HCT116 (cell line): ENCODE data around the gene MBOAT1. TPM values are rescaled to one million over a fixed set of nuclear protein-coding genes. Genes with fewer than 3 reads are reported as not detected.
"Not testable (repeated sequence)": the region's sequence is repeated elsewhere in the genome, so short reads cannot be mapped to it uniquely, and the experiment has no call there.

Source experiments
- ATAC-seq: fragments of 200-7000 bp; cut with Tn5 transposase; 2 replicates; pipeline ENCODE4 v1.9.1; 2020; ENCODE audit warnings: mild to moderate bottlenecking, moderate library complexity
- BruUV-seq: library from RNA; stranded (reverse); fragments of 400-500 nt; replicated peaks from 2 replicates; lab custom pipeline; 2021; lab: Mats Ljungman, UMichigan
- CTCF ChIA-PET: fragments of 300-600 bp; sonication (Branson Sonifier 250); formaldehyde crosslinking; loops from one replicate; lab custom pipeline; 2021; ENCODE audit warnings: antibody characterized with exemption; lab: Charles Lee
- POLR2A ChIA-PET: fragments of 300-600, 350-600 bp; sonication (Branson Sonifier 250); formaldehyde crosslinking; loops from one replicate; lab custom pipeline; 2021; ENCODE audit warnings: antibody characterized with exemption; lab: Charles Lee
- RAD21 ChIA-PET, 2 experiments: fragments of 300-600 bp; sonication (Branson Sonifier 250); formaldehyde crosslinking; loops; one replicate each; lab custom pipeline; 2023; ENCODE audit warnings: low total read pairs in 2 of 2; ENCODE audit not compliant: uncharacterized antibody in 2 of 2, unreplicated experiment in 2 of 2, low non-redundant PET in 1 of 2; lab: Charles Lee
- DNase-seq: peaks from one replicate; pipeline ENCODE4 v3.0.0-alpha.2; 2010; ENCODE audit warnings: low read depth, low spot score
- H2AFZ ChIP-seq: fragments of 200-600 bp; shearing (Covaris generic), sonication (generic); 2 replicates; pipeline ENCODE4 v1.6.1; 2017; ENCODE audit warnings: low read depth, mixed run types, mixed read lengths, antibody characterized with exemption, low read length; ENCODE audit not compliant: poor library complexity, severe bottlenecking
- H3K27ac ChIP-seq: 2 replicates; pipeline ENCODE4 v1.5.1; 2012; ENCODE audit warnings: low read depth, low read length
- H3K27me3 ChIP-seq: fragments of 200-600 bp; sonication (generic); 2 replicates; pipeline ENCODE4 v1.6.1; 2016; ENCODE audit warnings: mixed run types, low read length, mixed read lengths; ENCODE audit not compliant: insufficient read depth
- H3K36me3 ChIP-seq, 2 experiments: fragments of 200-500 bp in 1 of 2; fragments of 200-600 bp in 1 of 2; sonication (Bioruptor generic) in 1 of 2; sonication (generic) in 1 of 2; 2 replicates each; pipeline versions ENCODE4 v1.5.1 to v1.6.1; 2014 to 2016; ENCODE audit warnings: low read length in 2 of 2, inconsistent platforms in 1 of 2, mixed read lengths in 1 of 2, mixed run types in 1 of 2; ENCODE audit not compliant: insufficient read depth in 2 of 2, control insufficient read depth in 1 of 2
- H3K4me1 ChIP-seq, 2 experiments: fragments of 200-600 bp in 1 of 2; sonication (generic) in 1 of 2; 2 replicates each; pipeline versions ENCODE4 v1.5.1 to v1.6.1; 2012 to 2017; ENCODE audit warnings: low read length in 2 of 2, inconsistent platforms in 1 of 2, mild to moderate bottlenecking in 1 of 2, mixed read lengths in 1 of 2, mixed run types in 1 of 2, moderate library complexity in 1 of 2; ENCODE audit not compliant: insufficient read depth in 2 of 2, control insufficient read depth in 1 of 2
- H3K4me2 ChIP-seq: fragments of 200-600 bp; sonication (generic); 2 replicates; pipeline ENCODE4 v1.6.1; 2017; ENCODE audit warnings: mixed run types, low read length, mixed read lengths
- H3K4me3 ChIP-seq, 2 experiments: fragments of 200-600 bp in 1 of 2; sonication (generic) in 1 of 2; replicated peaks in 1 of 2; 2 replicates each; pipeline ENCODE4 v1.5.1; 2011 to 2016; ENCODE audit warnings: low read length in 2 of 2, control low read depth in 1 of 2, low read depth in 1 of 2, mild to moderate bottlenecking in 1 of 2, mixed read lengths in 1 of 2, mixed run types in 1 of 2
- H3K79me2 ChIP-seq: fragments of 200-600 bp; sonication (generic); 2 replicates; pipeline ENCODE4 v1.6.1; 2017; ENCODE audit warnings: mild to moderate bottlenecking, mixed run types, low read length, moderate library complexity, mixed read lengths; ENCODE audit not compliant: insufficient read depth
- H3K9ac ChIP-seq: fragments of 200-600 bp; sonication (generic); 2 replicates; pipeline ENCODE4 v1.6.1; 2016; ENCODE audit warnings: low read length, mixed read lengths
- H3K9me2 ChIP-seq: fragments of 200-600 bp; sonication (generic), shearing (Covaris generic); 2 replicates; pipeline ENCODE4 v1.6.1; 2017; ENCODE audit warnings: mixed run types, mild to moderate bottlenecking, moderate library complexity; ENCODE audit not compliant: insufficient read depth
- H3K9me3 ChIP-seq, 2 experiments: fragments of 200-500 bp in 1 of 2; fragments of 200-600 bp in 1 of 2; sonication (Bioruptor generic) in 1 of 2; sonication (generic) in 1 of 2; 2 replicates each; pipeline ENCODE4 v1.6.1; 2014 to 2017; ENCODE audit warnings: low read length in 2 of 2, mixed read lengths in 2 of 2, inconsistent platforms in 1 of 2, low read depth in 1 of 2, mild to moderate bottlenecking in 1 of 2, mixed run types in 1 of 2, moderate library complexity in 1 of 2; ENCODE audit not compliant: control insufficient read depth in 1 of 2, insufficient read depth in 1 of 2
- H4K20me1 ChIP-seq: fragments of 200-600 bp; sonication (generic), shearing (Covaris generic); 2 replicates; pipeline ENCODE4 v1.6.1; 2017; ENCODE audit warnings: mixed run types, mild to moderate bottlenecking, moderate library complexity; ENCODE audit not compliant: insufficient read depth
- ELF1 ChIP-seq: IDR thresholded peaks from 2 replicates; pipeline ENCODE4 v1.6.1; 2012; ENCODE audit warnings: low read depth, borderline replicate concordance
- EZH2 ChIP-seq: fragments of 200-600 bp; sonication (generic); IDR thresholded peaks from 2 replicates; pipeline ENCODE4 v1.6.1; 2017; ENCODE audit warnings: antibody characterized with exemption, mixed run types
- EZH2phosphoT487 ChIP-seq: fragments of 200-600 bp; IDR thresholded peaks from 2 replicates; pipeline ENCODE4 v1.6.1; 2018; ENCODE audit warnings: antibody characterized with exemption, borderline replicate concordance
- FOSL1 ChIP-seq: IDR thresholded peaks from 2 replicates; pipeline ENCODE4 v1.6.1; 2012; ENCODE audit warnings: low read depth
- JUND ChIP-seq: IDR thresholded peaks from 2 replicates; pipeline ENCODE4 v1.6.1; 2012
- POLR2AphosphoS5 ChIP-seq: IDR thresholded peaks from 2 replicates; pipeline ENCODE4 v1.6.1; 2011; ENCODE audit warnings: mild to moderate bottlenecking, low read depth, low read length, moderate library complexity
- RAD21 ChIP-seq: IDR thresholded peaks from 2 replicates; pipeline ENCODE4 v1.6.1; 2012; ENCODE audit warnings: low read depth, mild to moderate bottlenecking
- SRF ChIP-seq: IDR thresholded peaks from 2 replicates; pipeline ENCODE4 v1.6.1; 2012; ENCODE audit warnings: low read depth
- TCF7L2 ChIP-seq: IDR thresholded peaks from 2 replicates; pipeline ENCODE4 v1.7.0; 2011; ENCODE audit warnings: borderline replicate concordance, inconsistent platforms; ENCODE audit not compliant: insufficient read depth, insufficient read length; ENCODE audit errors: extremely low read depth
- ZFX ChIP-seq: fragments of 450-650 bp; IDR thresholded peaks from 2 replicates; pipeline ENCODE4 v1.6.1; 2017
- intact Hi-C: fragments of 100-400 bp; cut with micrococcal nuclease; formaldehyde crosslinking; loops from 2 replicates; pipeline ENCODE4 v1.10.0; 2022
- total RNA-seq: library from RNA; stranded (reverse); gene quantifications from one replicate; pipeline ENCODE4 v1.2.1, GENCODE V29; 2021; ENCODE audit not compliant: unreplicated experiment
- TF ChIP-seq, protein P1 (sequence below): IDR thresholded peaks from 2 replicates; pipeline ENCODE4 v1.6.1; 2012; ENCODE audit warnings: low read depth
- TF ChIP-seq, protein P2 (sequence below): IDR thresholded peaks from 2 replicates; pipeline ENCODE4 v1.6.1; 2011; ENCODE audit warnings: mild to moderate bottlenecking, low read length, moderate library complexity; ENCODE audit not compliant: insufficient replicate concordance; ENCODE audit errors: extremely low read depth

The MBOAT1 gene
- total RNA-seq, 1 experiment from 2014 or later: 11.7 TPM

- H4K20me1 ChIP-seq, H3K36me3 ChIP-seq, H3K27ac ChIP-seq, H3K9ac ChIP-seq, H3K79me2 ChIP-seq, H3K9me2 ChIP-seq, intact Hi-C loops, RAD21 ChIA-PET, H3K9me3 ChIP-seq, DNase-seq, H3K4me2 ChIP-seq, H3K27me3 ChIP-seq, H3K4me3 ChIP-seq, ATAC-seq, H2AFZ ChIP-seq, BruUV-seq, CTCF ChIA-PET: not testable (repeated sequence)
- POLR2A ChIA-PET: interaction anchor here (0.6 kb wide), 1 partner anchor 87 kb away, joined by 3 read pairs; no protein-coding TSS in a partner anchor
- H3K4me1 ChIP-seq: peaks cover 11 to 12% of the 10 kb centered on the region in 2 experiments; a peak in 3 of 4 replicates
Measured at GRCh38 chr6:20179287-20180045, 32.8 kb downstream of the MBOAT1 start.

DNA sequence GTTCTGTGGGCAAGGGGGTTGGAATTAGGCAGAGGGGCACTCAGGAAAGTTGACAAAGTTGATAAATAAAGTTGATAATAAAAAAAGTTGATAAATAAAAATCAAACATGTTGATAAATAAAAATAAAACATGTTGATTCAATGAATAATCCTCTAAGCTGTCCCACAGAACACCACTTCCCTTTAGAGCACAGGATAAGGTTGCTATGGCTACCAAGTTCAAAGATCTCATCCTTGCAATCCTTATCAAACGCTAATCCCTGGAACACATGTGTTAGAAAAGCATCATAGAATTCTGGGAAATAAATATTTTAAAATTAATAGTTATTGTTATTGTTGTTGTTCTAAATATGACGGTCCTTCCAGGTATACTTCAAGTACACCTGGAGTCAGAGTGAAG, 33.9 kb downstream of the MBOAT1 start:
- no TSS peak for BruUV-seq
- ATAC-seq: no peak
- TF ChIP-seq, protein P1, sequence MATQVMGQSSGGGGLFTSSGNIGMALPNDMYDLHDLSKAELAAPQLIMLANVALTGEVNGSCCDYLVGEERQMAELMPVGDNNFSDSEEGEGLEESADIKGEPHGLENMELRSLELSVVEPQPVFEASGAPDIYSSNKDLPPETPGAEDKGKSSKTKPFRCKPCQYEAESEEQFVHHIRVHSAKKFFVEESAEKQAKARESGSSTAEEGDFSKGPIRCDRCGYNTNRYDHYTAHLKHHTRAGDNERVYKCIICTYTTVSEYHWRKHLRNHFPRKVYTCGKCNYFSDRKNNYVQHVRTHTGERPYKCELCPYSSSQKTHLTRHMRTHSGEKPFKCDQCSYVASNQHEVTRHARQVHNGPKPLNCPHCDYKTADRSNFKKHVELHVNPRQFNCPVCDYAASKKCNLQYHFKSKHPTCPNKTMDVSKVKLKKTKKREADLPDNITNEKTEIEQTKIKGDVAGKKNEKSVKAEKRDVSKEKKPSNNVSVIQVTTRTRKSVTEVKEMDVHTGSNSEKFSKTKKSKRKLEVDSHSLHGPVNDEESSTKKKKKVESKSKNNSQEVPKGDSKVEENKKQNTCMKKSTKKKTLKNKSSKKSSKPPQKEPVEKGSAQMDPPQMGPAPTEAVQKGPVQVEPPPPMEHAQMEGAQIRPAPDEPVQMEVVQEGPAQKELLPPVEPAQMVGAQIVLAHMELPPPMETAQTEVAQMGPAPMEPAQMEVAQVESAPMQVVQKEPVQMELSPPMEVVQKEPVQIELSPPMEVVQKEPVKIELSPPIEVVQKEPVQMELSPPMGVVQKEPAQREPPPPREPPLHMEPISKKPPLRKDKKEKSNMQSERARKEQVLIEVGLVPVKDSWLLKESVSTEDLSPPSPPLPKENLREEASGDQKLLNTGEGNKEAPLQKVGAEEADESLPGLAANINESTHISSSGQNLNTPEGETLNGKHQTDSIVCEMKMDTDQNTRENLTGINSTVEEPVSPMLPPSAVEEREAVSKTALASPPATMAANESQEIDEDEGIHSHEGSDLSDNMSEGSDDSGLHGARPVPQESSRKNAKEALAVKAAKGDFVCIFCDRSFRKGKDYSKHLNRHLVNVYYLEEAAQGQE: no peak
- TF ChIP-seq FOSL1 (no peak), SRF (no peak), EZH2 (no peak), RAD21 (no peak), EZH2phosphoT487 (no peak), JUND (no peak), TCF7L2 (no peak), ZFX (no peak), ELF1 (no peak), POLR2AphosphoS5 (no peak)
- TF ChIP-seq, protein P2, sequence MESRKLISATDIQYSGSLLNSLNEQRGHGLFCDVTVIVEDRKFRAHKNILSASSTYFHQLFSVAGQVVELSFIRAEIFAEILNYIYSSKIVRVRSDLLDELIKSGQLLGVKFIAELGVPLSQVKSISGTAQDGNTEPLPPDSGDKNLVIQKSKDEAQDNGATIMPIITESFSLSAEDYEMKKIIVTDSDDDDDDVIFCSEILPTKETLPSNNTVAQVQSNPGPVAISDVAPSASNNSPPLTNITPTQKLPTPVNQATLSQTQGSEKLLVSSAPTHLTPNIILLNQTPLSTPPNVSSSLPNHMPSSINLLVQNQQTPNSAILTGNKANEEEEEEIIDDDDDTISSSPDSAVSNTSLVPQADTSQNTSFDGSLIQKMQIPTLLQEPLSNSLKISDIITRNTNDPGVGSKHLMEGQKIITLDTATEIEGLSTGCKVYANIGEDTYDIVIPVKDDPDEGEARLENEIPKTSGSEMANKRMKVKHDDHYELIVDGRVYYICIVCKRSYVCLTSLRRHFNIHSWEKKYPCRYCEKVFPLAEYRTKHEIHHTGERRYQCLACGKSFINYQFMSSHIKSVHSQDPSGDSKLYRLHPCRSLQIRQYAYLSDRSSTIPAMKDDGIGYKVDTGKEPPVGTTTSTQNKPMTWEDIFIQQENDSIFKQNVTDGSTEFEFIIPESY: no peak

More for the DNA sequence above, 33.9 kb downstream of the MBOAT1 start:
- no peak for DNase-seq
- H3K79me2 ChIP-seq: no peaks in the 10 kb centered on the region; the same call in 1 of the 2 replicates
- H3K27ac ChIP-seq: no peak overlapping the region
- intact Hi-C loops: no loop called here
- ChIA-PET POLR2A (no interaction called here), RAD21 (no interaction called here), CTCF (no interaction called here)
- H3K9ac ChIP-seq: no peak overlapping the region
- H3K4me1 ChIP-seq: peaks cover 8% of the 10 kb centered on the region in 2 experiments; a peak in 3 of 4 replicates
- no peak overlapping the region for H3K4me2 ChIP-seq
- H4K20me1 ChIP-seq: no peaks in the 10 kb centered on the region
- H3K9me2 ChIP-seq: no peaks in the 10 kb centered on the region
- H3K9me3 ChIP-seq: no peaks in the 10 kb centered on the region
- H3K4me3 ChIP-seq: no peak overlapping the region
- H3K36me3 ChIP-seq: no peaks in the 10 kb centered on the region
- no peaks in the 10 kb centered on the region for H3K27me3 ChIP-seq
- H2AFZ ChIP-seq: no peak overlapping the region
